Fibroblast of lung (primary cell): Measurements from ENCODE around the gene SHC4. TPM values are rescaled to one million over a fixed set of nuclear protein-coding genes. Genes with fewer than 3 reads are reported as not detected.
A peak's percentile ranks its signal among the peaks of the same experiment; 100 is the strongest.

Experiments
- DNase-seq, 2 donors: peaks; one replicate each; pipeline versions ENCODE4 v3.0.0 to v3.0.0-alpha.2; 2010; ENCODE audit warnings: low read depth in 2 of 2
- H2AFZ ChIP-seq: 2 replicates; pipeline ENCODE4 v1.5.1; 2012; ENCODE audit warnings: low read length, control low read depth, inconsistent platforms
- H3K27ac ChIP-seq: 2 replicates; pipeline ENCODE4 v1.5.1; 2011; ENCODE audit warnings: low read length, control low read depth; ENCODE audit not compliant: insufficient read depth
- H3K27me3 ChIP-seq: 2 replicates; pipeline ENCODE4 v1.5.1; 2011; ENCODE audit warnings: mild to moderate bottlenecking, low read length; ENCODE audit not compliant: control insufficient read depth, insufficient read depth
- H3K36me3 ChIP-seq: 2 replicates; pipeline ENCODE4 v1.5.1; 2011; ENCODE audit warnings: low read length; ENCODE audit not compliant: control insufficient read depth, insufficient read depth
- H3K4me1 ChIP-seq: 2 replicates; pipeline ENCODE4 v1.5.1; 2011; ENCODE audit warnings: low read length; ENCODE audit not compliant: control insufficient read depth, insufficient read depth; ENCODE audit errors: extremely low read depth
- H3K4me2 ChIP-seq: 2 replicates; pipeline ENCODE4 v1.5.1; 2011; ENCODE audit warnings: low read length, control low read depth; ENCODE audit not compliant: insufficient read depth; ENCODE audit errors: extremely low read depth
- H3K4me3 ChIP-seq, 4 experiments: fragments of 200-600 bp in 1 of 4; sonication (generic) in 1 of 4; replicated peaks in 1 of 4; 2 replicates each; pipeline ENCODE4 v1.5.1; 2011 to 2016; ENCODE audit warnings: low read length in 4 of 4, low read depth in 3 of 4, mild to moderate bottlenecking in 3 of 4, control low read depth in 2 of 4, inconsistent platforms in 1 of 4, mixed read lengths in 1 of 4; ENCODE audit not compliant: insufficient read depth in 1 of 4; ENCODE audit errors: control extremely low read depth in 1 of 4
- H3K79me2 ChIP-seq: 2 replicates; pipeline ENCODE4 v1.5.1; 2012; ENCODE audit warnings: mild to moderate bottlenecking, low read length, inconsistent platforms; ENCODE audit not compliant: control insufficient read depth, insufficient read depth
- H3K9ac ChIP-seq: 2 replicates; pipeline ENCODE4 v1.5.1; 2011; ENCODE audit warnings: mild to moderate bottlenecking, low read length, control low read depth; ENCODE audit not compliant: insufficient read depth
- H3K9me3 ChIP-seq: 2 replicates; pipeline ENCODE4 v1.5.1; 2012; ENCODE audit warnings: low read depth, low read length; ENCODE audit not compliant: control insufficient read depth, insufficient read depth
- H4K20me1 ChIP-seq: 2 replicates; pipeline ENCODE4 v1.5.1; 2011; ENCODE audit warnings: low read length; ENCODE audit not compliant: control insufficient read depth, insufficient read depth; ENCODE audit errors: extremely low read depth
- CTCF ChIP-seq, 2 donors: IDR thresholded peaks in 1 of 2; conservative IDR thresholded peaks in 1 of 2; 1 replicate in 1 of 2; 2 replicates in 1 of 2; pipeline ENCODE4 v1.5.1; 2011 to 2012; ENCODE audit warnings: low read length in 2 of 2, control low read depth in 1 of 2, inconsistent platforms in 1 of 2, low read depth in 1 of 2, mild to moderate bottlenecking in 1 of 2
- EZH2 ChIP-seq: IDR thresholded peaks from 2 replicates; pipeline ENCODE4 v1.5.1; 2012; ENCODE audit warnings: low read length, control low read depth, mild to moderate bottlenecking; ENCODE audit errors: missing control alignments
- polyA minus RNA-seq: library from RNA; depleted of rRNA, polyadenylated mRNA; stranded (reverse); fragments of >200 nt; gene quantifications from 2 replicates; pipeline ENCODE4 v1.2.3, GENCODE V29; 2011; ENCODE audit warnings: low replicate concordance
- polyA plus RNA-seq, 2 donors: library from polyadenylated mRNA; depleted of rRNA in 1 of 2; stranded (reverse) in 1 of 2; unstranded in 1 of 2; fragments of >200 nt; gene quantifications; 2 replicates each; pipeline ENCODE4 v1.2.1, GENCODE V29; 2011 to 2012; ENCODE audit warnings: missing spikeins in 1 of 2
- total RNA-seq: library from RNA; depleted of rRNA; stranded (reverse); fragments of >200 nt; gene quantifications from 2 replicates; pipeline ENCODE4 v1.2.1, GENCODE V29; 2014

The SHC4 gene
- 0.77 and 1.5 TPM in 2 replicates for total RNA-seq
- polyA plus RNA-seq = 0.75 and 0.94 TPM in 2 replicates
- 0.73 and 0.96 TPM in 2 replicates for polyA plus RNA-seq (2012)
- polyA minus RNA-seq = 1.5 TPM in 1 of 2 replicates, not detected in the other

GRCh38 chr15:48963524-48964113 is at the start of gene SHC4:
SHC4 (minus strand) TSS chr15:48963919; CDS start chr15:48963015, 904 bp downstream.
- Histone ChIP-seq H3K4me3 (peak within 1 kb of the TSS; percentile 36 to 91 (median 55)), H4K20me1 (no peaks in the 10 kb centered on the region), H2AFZ (peak within 1 kb of the TSS; percentile 87), H3K4me2 (peak within 1 kb of the TSS; percentile 92), H3K36me3 (no peaks in the 10 kb centered on the region), H3K27ac (peak within 1 kb of the TSS; percentile 1), H3K9me3 (no peaks in the 10 kb centered on the region), H3K27me3 (no peaks in the 10 kb centered on the region), H3K79me2 (no peaks in the 10 kb centered on the region), H3K9ac (peak within 1 kb of the TSS; percentile 16), H3K4me1 (peaks cover 3% of the 10 kb centered on the region)
- peak; percentile 79 to 90 for DNase-seq
- TF ChIP-seq EZH2 = no peak
- peak; percentile 21 to 48 for TF ChIP-seq CTCF (conservative IDR thresholded peaks at IDR 0.05 in 1 of 2, IDR thresholded peaks at IDR 0.05 in 1 of 2; ENCODE audit: low read depth in 1 of 2, low read length in 2 of 2)

GRCh38 chr15:48999314-48999713 is 35.6 kb upstream of the SHC4 start:
- H3K9ac ChIP-seq = no peak overlapping the region
- H3K4me3 ChIP-seq = no peak overlapping the region
- H3K27me3 ChIP-seq = no peaks in the 10 kb centered on the region
- peaks cover 7% of the 10 kb centered on the region for H3K36me3 ChIP-seq
- no peaks in the 10 kb centered on the region for H4K20me1 ChIP-seq
- H3K4me1 ChIP-seq = no peaks in the 10 kb centered on the region
- no peak for DNase-seq
- H3K9me3 ChIP-seq = no peaks in the 10 kb centered on the region
- no peak overlapping the region for H3K27ac ChIP-seq
- H3K79me2 ChIP-seq = no peaks in the 10 kb centered on the region
- no peak overlapping the region for H3K4me2 ChIP-seq
- TF ChIP-seq CTCF (conservative IDR thresholded peaks at IDR 0.05 in 1 of 2, IDR thresholded peaks at IDR 0.05 in 1 of 2; ENCODE audit: low read depth in 1 of 2, low read length in 2 of 2) = no peak
- no peak for TF ChIP-seq EZH2
- no peak overlapping the region for H2AFZ ChIP-seq

DNA sequence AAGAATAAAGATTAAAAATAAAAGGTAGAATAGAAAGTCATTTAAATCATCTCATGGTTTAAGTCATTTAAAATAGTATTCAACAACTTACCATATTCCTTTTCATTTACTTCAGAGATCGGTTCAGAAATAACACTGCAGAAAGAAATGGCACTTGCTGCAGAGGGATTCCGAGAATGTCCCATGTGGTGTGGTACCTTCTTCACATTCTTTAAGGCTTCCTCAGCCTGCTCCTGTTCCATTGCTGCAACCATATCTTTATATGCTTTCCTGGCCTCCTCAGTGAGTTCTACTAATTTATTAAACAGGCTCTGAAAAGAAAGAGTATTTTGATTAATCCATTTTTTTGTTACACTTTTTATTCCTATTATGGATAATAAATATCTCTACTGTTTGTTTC is 32.6 kb upstream of the SHC4 start:
- Histone ChIP-seq H4K20me1 (no peaks in the 10 kb centered on the region), H3K4me1 (no peaks in the 10 kb centered on the region), H2AFZ (no peak overlapping the region), H3K9me3 (no peaks in the 10 kb centered on the region), H3K4me3 (no peak overlapping the region), H3K27me3 (no peaks in the 10 kb centered on the region), H3K79me2 (no peaks in the 10 kb centered on the region), H3K9ac (no peak overlapping the region), H3K4me2 (no peak overlapping the region), H3K27ac (no peak overlapping the region), H3K36me3 (peaks cover 10% of the 10 kb centered on the region)
- peak in 1 of 2 donors; percentile 55 for DNase-seq
- TF ChIP-seq CTCF (conservative IDR thresholded peaks at IDR 0.05 in 1 of 2, IDR thresholded peaks at IDR 0.05 in 1 of 2; ENCODE audit: low read depth in 1 of 2, low read length in 2 of 2) = no peak
- no peak for TF ChIP-seq EZH2
